SH-SY5Y (cell line): Measurements from ENCODE around the gene ASB6.

Source experiments
- GATA2 ChIP-seq: IDR thresholded peaks from 2 replicates; pipeline ENCODE4 v1.6.1; 2011; ENCODE audit warnings: mild to moderate bottlenecking, low read depth, low read length
- GATA3 ChIP-seq: IDR thresholded peaks from 2 replicates; pipeline ENCODE4 v1.6.1; 2011; ENCODE audit warnings: low read depth, mild to moderate bottlenecking, low read length, moderate library complexity

The ASB6 gene, protein sequence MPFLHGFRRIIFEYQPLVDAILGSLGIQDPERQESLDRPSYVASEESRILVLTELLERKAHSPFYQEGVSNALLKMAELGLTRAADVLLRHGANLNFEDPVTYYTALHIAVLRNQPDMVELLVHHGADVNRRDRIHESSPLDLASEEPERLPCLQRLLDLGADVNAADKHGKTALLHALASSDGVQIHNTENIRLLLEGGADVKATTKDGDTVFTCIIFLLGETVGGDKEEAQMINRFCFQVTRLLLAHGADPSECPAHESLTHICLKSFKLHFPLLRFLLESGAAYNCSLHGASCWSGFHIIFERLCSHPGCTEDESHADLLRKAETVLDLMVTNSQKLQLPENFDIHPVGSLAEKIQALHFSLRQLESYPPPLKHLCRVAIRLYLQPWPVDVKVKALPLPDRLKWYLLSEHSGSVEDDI

GRCh38 chr9:129641750-129642585, at the start of gene ASB6:
Gene ASB6, minus strand, starts transcription at chr9:129642151. Its CDS starts 152 bp downstream, at chr9:129641999.
- no peak for TF ChIP-seq GATA2
- no peak for TF ChIP-seq GATA3

DNA sequence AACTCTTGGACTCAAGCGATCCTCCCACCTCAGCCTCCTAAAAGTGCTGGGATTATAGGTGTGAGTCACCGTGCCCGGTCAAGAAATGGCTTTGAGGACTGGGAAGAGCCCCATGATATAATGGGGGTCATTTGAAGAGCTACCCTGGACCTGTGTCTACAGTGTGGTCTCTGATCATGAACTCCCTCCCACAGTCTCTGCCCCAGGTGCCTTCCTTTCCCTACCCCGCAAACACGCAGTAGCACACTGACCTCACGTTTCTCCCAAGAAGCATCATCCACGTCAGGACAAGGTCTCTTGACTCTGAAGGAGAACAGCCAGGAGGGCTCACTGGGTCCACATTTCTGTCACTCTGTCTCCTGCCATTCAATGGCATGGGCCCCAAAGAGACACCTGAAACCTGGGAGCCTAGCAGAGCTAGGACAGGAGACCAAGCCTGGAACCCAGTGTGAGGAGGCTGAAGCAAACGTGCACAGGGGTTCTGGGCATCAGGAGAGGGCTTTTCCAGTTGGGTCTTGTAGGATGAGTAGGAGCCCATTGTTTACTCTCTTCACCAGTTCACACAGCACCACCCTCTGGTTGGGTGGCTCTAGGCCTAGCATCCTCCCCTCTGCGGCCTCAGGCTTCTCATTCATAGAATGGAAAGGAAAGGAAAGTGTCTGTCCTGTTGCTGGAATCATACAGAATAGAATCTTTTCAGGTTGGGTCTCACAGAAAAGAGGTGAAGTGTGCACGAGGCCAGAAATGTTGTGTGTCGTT, 46.5 kb upstream of the ASB6 start:
- TF ChIP-seq GATA3 = no peak
- TF ChIP-seq GATA2 = no peak

GRCh38 chr9:129687391-129687790, 45.4 kb upstream of the ASB6 start:
- TF ChIP-seq GATA2 (no peak), GATA3 (no peak)

DNA sequence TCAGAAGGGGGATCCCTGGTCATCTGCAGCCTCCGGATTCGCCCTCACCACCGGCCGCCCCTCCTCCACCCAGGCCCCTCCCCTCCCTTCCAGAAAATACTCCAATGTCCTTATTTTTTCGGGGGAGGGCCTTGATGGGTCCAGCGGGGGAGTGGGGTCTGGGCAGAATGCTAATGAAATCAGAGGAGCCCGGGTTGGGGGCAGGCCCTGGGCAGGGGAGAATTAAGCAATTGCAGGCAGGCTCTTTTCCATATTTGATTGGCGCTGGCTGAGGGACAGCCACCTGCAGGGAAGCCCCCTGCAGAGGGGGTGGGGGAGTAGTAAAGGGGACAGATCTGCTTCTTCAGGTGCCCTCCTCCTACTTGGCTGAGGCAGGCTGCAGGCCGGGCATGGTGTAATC, 44.8 kb upstream of the ASB6 start:
- TF ChIP-seq GATA3 (no peak), GATA2 (no peak)

DNA sequence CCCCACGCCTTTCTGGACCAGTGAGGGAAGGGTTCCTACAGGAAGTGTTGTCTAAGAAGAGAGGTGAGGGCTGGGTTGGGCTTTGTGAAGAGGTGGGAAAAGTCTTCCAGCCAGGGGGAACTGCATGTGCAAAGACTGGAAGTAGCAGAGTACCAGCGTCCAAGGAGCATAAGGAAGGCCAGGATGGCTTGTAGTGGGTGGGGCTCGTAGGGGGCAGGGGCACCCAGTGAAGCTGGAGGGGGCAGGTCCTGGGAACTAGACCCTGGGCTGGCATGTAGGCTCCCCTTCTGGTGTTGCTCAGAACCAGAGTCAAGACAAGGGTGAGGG, 43.9 kb upstream of the ASB6 start:
- no peak for TF ChIP-seq GATA2
- no peak for TF ChIP-seq GATA3

DNA sequence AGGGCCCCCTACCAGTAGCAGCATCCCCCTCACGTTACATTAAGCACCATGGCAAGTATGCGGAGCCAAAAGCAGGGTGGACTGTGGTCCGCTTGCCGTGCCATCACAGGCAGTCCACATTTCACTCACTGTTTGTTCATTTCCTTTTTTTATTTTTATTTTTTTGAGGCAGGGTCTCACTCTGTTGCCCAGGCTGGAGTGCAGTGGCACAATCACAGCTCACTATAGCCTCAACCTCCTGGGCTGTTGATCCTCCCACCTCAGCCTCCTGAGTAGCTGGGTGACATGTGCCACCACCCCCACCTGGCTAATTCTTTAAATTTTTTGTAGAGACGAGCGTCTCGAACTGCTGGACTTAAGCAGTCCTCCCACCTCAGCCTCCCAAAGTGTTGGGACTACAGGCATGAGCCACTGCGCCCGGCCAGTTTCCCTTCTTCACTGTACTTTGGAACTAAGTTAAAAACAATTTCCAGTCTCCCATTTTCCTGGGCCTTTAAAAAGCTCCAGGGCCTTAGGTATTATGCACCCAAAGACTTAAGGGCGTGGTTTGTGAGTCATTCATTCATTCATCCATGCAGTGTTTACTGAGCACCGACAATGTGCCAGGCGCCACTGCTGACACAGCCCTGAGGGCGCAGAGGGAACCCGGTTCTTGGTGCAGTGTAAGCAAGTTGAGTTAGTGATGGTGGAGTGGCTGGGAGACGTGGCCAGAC, 43.4 kb upstream of the ASB6 start:
- no peak for TF ChIP-seq GATA2
- no peak for TF ChIP-seq GATA3

DNA sequence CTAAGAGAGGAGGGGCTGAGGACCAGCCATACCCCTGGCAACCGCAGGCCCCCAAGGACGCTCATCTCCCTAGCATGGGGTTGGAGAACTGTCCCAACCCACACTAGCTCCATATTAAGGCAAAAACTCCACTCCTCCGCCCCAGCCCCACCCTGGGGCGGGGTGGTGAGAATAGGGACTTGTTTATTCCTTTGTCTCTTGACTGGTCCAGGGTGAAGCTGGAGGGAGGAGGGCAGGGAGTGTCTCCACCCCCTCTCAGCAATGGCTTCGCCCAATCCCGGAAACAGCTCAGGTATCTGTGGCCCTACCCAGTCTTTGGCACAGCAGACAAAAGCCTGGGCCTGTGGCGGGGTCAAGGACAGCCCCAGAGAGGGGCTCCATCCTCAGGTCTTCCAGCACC, 40.4 kb upstream of the ASB6 start:
- TF ChIP-seq GATA3 = no peak
- TF ChIP-seq GATA2 = no peak

GRCh38 chr9:129681924-129682323, 40.0 kb upstream of the ASB6 start:
- TF ChIP-seq GATA2 (no peak), GATA3 (no peak)

DNA sequence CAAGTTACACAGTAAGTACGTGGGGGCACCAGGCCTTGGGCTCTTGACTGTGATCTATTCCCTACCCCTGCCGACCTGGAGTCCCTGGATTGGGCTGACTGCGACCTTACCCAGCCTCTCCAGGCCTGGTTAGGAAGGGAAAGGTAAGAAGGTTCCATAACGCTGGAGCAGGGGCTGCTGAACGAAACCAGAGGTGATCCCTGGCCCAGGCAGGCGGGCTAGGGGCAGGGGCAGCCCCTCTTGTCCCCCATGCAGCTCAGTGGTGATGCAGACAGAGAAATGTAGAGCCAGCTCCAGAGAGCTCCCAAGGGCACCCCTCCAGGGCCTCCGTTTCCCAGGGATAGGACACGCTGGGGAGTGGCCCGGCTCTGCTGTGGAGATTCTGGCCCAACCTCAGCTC, 37.6 kb upstream of the ASB6 start:
- TF ChIP-seq GATA3 (no peak), GATA2 (no peak)

DNA sequence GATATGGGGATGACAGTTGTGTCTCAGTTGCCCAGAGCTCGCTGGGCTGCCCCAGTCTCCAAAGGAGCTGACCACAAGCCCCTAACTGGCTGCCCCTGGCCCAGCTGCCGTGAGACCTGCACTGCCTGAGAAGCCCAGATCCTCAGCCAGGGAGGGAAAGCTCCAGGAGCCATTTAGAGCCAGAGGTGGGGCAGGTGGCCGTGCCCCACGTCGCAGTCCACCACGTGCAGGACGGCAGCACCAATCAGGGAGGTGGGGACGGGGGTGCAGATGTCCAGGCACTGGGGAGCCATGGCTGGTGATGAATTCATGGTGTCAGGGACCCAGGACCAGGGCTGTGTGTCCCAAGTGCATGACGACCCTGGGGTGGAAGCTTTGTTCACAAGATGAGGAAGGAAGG, 36.9 kb upstream of the ASB6 start:
- TF ChIP-seq GATA2 = no peak
- no peak for TF ChIP-seq GATA3

- no peak for TF ChIP-seq GATA2
- no peak for TF ChIP-seq GATA3
These were observed 35.5 kb upstream of the ASB6 start for GRCh38 chr9:129677456-129677855.

GRCh38 chr9:129676975-129677374, 35.0 kb upstream of the ASB6 start:
- TF ChIP-seq GATA2 (no peak), GATA3 (no peak)

DNA sequence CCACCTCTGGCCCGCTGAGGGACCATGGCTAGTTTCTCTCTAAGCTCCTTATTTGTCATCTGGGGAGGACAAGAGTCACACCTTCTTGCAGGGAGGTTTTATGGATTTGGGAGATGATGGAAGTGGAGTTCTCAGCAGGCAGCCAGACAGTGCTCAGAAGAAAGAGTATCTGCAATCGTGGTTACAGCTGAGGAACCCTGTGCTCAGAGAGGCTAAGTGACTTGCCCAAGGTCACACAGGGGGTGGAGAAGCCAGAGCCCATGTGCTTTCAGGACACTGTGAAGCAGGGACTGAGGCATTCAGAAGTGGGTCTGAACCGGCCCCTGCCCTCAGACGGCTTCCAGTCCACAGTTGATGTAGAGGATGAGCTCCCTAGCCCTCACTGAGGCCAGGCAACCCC, 34.3 kb upstream of the ASB6 start:
- TF ChIP-seq GATA3 (no peak), GATA2 (no peak)

DNA sequence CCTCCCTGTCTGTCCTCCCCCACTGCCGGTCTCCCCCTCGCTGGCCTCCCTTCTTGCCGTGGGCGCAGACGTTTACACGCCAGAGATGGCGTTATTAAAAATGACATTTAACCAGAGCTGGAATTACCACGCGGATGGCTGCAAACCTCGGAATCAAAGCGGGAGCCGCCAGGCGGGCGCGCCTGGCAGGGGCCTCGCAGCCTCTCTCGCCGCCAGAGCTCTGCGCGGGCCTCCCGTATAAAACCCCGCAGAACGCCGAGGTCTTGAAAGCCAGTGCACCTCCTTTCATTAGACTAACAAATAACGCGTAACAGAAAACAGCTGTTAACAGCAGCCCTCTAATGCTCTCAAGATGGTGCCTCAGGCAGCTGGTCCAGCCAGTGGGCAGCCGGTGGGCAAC, 33.7 kb upstream of the ASB6 start:
- TF ChIP-seq GATA2 = no peak
- TF ChIP-seq GATA3 = no peak

- TF ChIP-seq GATA2 (no peak), GATA3 (no peak)
These were observed 32.3 kb upstream of the ASB6 start for GRCh38 chr9:129674229-129674628.
